GM04503 (cell line): Measurements from ENCODE around the gene JAM3.

Experiments used
- DNase-seq: peaks from one replicate; pipeline ENCODE4 v3.0.0-alpha.2; 2012; ENCODE audit warnings: low read depth

The JAM3 gene

GRCh38 chr11:134145715-134146114 lies 76.8 kb downstream of the JAM3 start:
- no peak for DNase-seq

GRCh38 chr11:134146598-134146997 lies 77.7 kb downstream of the JAM3 start:
- DNase-seq: no peak

GRCh38 chr11:134149371-134149770 lies 80.5 kb downstream of the JAM3 start:
- no peak for DNase-seq

GRCh38 chr11:134150195-134150903 lies 81.5 kb downstream of the JAM3 start:
- DNase-seq: no peak

GRCh38 chr11:134151083-134151747 lies 82.3 kb downstream of the JAM3 start:
- no peak for DNase-seq

GRCh38 chr11:134152696-134153095 lies 83.8 kb downstream of the JAM3 start:
- no peak for DNase-seq

GRCh38 chr11:134153147-134153905 lies 84.5 kb downstream of the JAM3 start:
- no peak for DNase-seq

- DNase-seq: no peak
These were observed 85.6 kb downstream of the JAM3 start for GRCh38 chr11:134154441-134154840.

- DNase-seq: no peak
These were observed 86.6 kb downstream of the JAM3 start for GRCh38 chr11:134155456-134155855.

GRCh38 chr11:134155946-134156865 lies 87.3 kb downstream of the JAM3 start:
- no peak for DNase-seq

GRCh38 chr11:134157451-134157850 lies 88.6 kb downstream of the JAM3 start:
- peak; percentile 18 for DNase-seq

GRCh38 chr11:134158023-134158422 lies 89.2 kb downstream of the JAM3 start:
- no peak for DNase-seq

GRCh38 chr11:134159652-134160051 lies 90.8 kb downstream of the JAM3 start:
- DNase-seq: no peak

- DNase-seq: no peak
These were observed 95.9 kb downstream of the JAM3 start for GRCh38 chr11:134164490-134165370.

- peak; percentile 8 for DNase-seq
These were observed 101.5 kb downstream of the JAM3 start for GRCh38 chr11:134170177-134170918.

- DNase-seq: peak; percentile 24
These were observed 102.0 kb downstream of the JAM3 start for GRCh38 chr11:134170919-134171281.

- DNase-seq: no peak
These were observed 103.1 kb downstream of the JAM3 start for GRCh38 chr11:134171951-134172350.

- no peak for DNase-seq
These were observed 104.4 kb downstream of the JAM3 start for GRCh38 chr11:134173296-134173695.

- DNase-seq: no peak
These were observed 107.4 kb downstream of the JAM3 start for GRCh38 chr11:134176284-134176683.

- DNase-seq: no peak
These were observed 109.3 kb downstream of the JAM3 start for GRCh38 chr11:134178032-134178674.
